ENCODE data around the gene SCGN. TPM values are rescaled to one million over a fixed set of nuclear protein-coding genes. Genes with fewer than 3 reads are reported as not detected.

Gene SCGN
- total and polyA plus RNA-seq, 9 of the 15 experiments (the other 6 are each of a cell fraction or from before 2014, with no cell fraction given) = not detected

DNA sequence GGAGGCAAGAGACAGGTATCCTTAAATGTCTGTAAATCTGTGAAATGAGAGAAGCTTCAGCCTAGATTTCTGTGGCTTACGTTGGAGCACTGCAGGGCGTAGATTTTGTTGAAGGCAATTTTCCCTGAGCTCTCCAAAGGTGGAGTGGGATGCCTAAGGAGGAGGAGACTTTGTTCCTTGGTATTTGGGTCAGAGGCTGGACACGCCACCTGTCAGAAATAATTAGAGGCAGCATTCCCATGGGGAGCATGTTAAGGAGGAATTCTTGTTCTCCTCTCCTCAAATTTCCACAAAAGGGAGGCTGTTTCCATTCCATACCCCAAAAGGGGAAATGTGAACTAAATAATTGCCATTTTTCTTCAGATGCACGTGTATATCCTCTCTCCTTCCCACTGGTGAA lies 11.1 kb upstream of the SCGN start:
- FAIRE-seq = no peak
- no peak for ATAC-seq
- Histone ChIP-seq H3K9me1 (ENCODE audit: control insufficient read depth, insufficient read depth, low read length) (no peaks in the 10 kb centered on the region), H2AFZ (ENCODE audit: low read depth, low read length) (no peak overlapping the region), H3K9me3 (replicated peaks; ENCODE audit: control insufficient read depth, insufficient read depth, low read depth, low read length) (no peaks in the 10 kb centered on the region), H3K27me3 (ENCODE audit: control insufficient read depth in 2 of 2, insufficient read depth in 2 of 2, low read length in 2 of 2) (peaks cover 0 to 5% of the 10 kb centered on the region in 2 experiments; a peak in 1 of 5 replicates), H3K4me1 (replicated peaks in 1 of 2; ENCODE audit: control insufficient read depth in 2 of 2, insufficient read depth in 2 of 2, low read length in 2 of 2) (no peaks in the 10 kb centered on the region), H3K79me2 (ENCODE audit: control insufficient read depth, insufficient read depth, low read length) (no peaks in the 10 kb centered on the region), H3K27ac (ENCODE audit: extremely low read depth, low read depth, low read length) (no peak overlapping the region), H3K4me2 (ENCODE audit: insufficient read depth, low read length) (no peak overlapping the region), H3K9ac (ENCODE audit: insufficient read depth in 1 of 2, low read depth in 2 of 2, low read length in 2 of 2) (no peak overlapping the region), H4K20me1 (replicated peaks; ENCODE audit: control insufficient read depth, insufficient read depth, low read length) (no peaks in the 10 kb centered on the region), H3K4me3 (no peak overlapping the region), H3K36me3 (ENCODE audit: control insufficient read depth, insufficient read depth, low read length) (no peaks in the 10 kb centered on the region)
- intact Hi-C loops (cut with micrococcal nuclease) = no loop called here
- in situ Hi-C loops (cut with MboI) = no loop called here
- ChIA-PET CTCF (ENCODE audit: low intra/inter-chr PET ratio) (no interaction called here), POLR2A (interaction anchor here (0.6 to 1.4 kb wide), 4 partner anchors 11 to 374 kb away, joined by 3 read pairs; no protein-coding TSS in a partner anchor)
- BruUV-seq (replicated peaks) = no TSS peak
- WGBS (ENCODE audit: insufficient coverage, low coverage, missing lambda C conversion rate) = 0% methylated on average over 4 of the region's 4 CpGs
- TF ChIP-seq TCF7L2 (IDR thresholded peaks at IDR 0.05; ENCODE audit: low read depth, low read length) = no peak
- TF ChIP-seq SP1 (CRISPR knock-in tag; IDR thresholded peaks at IDR 0.05) = no peak
- TF ChIP-seq, protein P1, sequence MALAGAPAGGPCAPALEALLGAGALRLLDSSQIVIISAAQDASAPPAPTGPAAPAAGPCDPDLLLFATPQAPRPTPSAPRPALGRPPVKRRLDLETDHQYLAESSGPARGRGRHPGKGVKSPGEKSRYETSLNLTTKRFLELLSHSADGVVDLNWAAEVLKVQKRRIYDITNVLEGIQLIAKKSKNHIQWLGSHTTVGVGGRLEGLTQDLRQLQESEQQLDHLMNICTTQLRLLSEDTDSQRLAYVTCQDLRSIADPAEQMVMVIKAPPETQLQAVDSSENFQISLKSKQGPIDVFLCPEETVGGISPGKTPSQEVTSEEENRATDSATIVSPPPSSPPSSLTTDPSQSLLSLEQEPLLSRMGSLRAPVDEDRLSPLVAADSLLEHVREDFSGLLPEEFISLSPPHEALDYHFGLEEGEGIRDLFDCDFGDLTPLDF (CRISPR knock-in tag; IDR thresholded peaks at IDR 0.05) = no peak
- TF ChIP-seq MAZ (CRISPR knock-in tag; conservative IDR thresholded peaks at IDR 0.05 in 1 of 2, IDR thresholded peaks at IDR 0.05 in 1 of 2) = no peak
- no peak for TF ChIP-seq ARNT (IDR thresholded peaks at IDR 0.05)
- TF ChIP-seq, protein P2, sequence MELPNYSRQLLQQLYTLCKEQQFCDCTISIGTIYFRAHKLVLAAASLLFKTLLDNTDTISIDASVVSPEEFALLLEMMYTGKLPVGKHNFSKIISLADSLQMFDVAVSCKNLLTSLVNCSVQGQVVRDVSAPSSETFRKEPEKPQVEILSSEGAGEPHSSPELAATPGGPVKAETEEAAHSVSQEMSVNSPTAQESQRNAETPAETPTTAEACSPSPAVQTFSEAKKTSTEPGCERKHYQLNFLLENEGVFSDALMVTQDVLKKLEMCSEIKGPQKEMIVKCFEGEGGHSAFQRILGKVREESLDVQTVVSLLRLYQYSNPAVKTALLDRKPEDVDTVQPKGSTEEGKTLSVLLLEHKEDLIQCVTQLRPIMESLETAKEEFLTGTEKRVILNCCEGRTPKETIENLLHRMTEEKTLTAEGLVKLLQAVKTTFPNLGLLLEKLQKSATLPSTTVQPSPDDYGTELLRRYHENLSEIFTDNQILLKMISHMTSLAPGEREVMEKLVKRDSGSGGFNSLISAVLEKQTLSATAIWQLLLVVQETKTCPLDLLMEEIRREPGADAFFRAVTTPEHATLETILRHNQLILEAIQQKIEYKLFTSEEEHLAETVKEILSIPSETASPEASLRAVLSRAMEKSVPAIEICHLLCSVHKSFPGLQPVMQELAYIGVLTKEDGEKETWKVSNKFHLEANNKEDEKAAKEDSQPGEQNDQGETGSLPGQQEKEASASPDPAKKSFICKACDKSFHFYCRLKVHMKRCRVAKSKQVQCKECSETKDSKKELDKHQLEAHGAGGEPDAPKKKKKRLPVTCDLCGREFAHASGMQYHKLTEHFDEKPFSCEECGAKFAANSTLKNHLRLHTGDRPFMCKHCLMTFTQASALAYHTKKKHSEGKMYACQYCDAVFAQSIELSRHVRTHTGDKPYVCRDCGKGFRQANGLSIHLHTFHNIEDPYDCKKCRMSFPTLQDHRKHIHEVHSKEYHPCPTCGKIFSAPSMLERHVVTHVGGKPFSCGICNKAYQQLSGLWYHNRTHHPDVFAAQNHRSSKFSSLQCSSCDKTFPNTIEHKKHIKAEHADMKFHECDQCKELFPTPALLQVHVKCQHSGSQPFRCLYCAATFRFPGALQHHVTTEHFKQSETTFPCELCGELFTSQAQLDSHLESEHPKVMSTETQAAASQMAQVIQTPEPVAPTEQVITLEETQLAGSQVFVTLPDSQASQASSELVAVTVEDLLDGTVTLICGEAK (IDR thresholded peaks at IDR 0.05) = no peak
- TF ChIP-seq, protein P2 (CRISPR knock-in tag; IDR thresholded peaks at IDR 0.05) = no peak
- no peak for TF ChIP-seq ZNF79 (CRISPR knock-in tag; IDR thresholded peaks at IDR 0.05; ENCODE audit: low read depth)
- no peak for TF ChIP-seq ELF4 (CRISPR knock-in tag; IDR thresholded peaks at IDR 0.05)
- no peak for DNase-seq (ENCODE audit: extremely low read depth in 1 of 4, low spot score in 3 of 4)

Measured in K562 (cell line).